K562 (cell line): Measurements from ENCODE around the gene KLK15. TPM values are rescaled to one million over a fixed set of nuclear protein-coding genes. Genes with fewer than 3 reads are reported as not detected.

Source experiments
- ARID1B ChIP-seq: fragments of 450-650 bp; IDR thresholded peaks from 2 replicates; pipeline ENCODE4 v1.6.1; 2016; ENCODE audit warnings: antibody characterized with exemption, mild to moderate bottlenecking, inconsistent platforms
- CREBBP ChIP-seq: IDR thresholded peaks from one replicate; pipeline ENCODE4 v1.6.1; 2012; ENCODE audit warnings: low read depth, mild to moderate bottlenecking, control low read depth, inconsistent platforms, low read length
- CTCF ChIP-seq, 3 experiments: IDR thresholded peaks in 2 of 3; conservative IDR thresholded peaks in 1 of 3; 2 replicates each; pipeline ENCODE4 v1.5.1; 2011 to 2012; ENCODE audit warnings: low read length in 3 of 3, mild to moderate bottlenecking in 3 of 3, control low read depth in 2 of 3, improper control_type of control experiment in 1 of 3, inconsistent platforms in 1 of 3, low read depth in 1 of 3, mixed read lengths in 1 of 3, moderate library complexity in 1 of 3; ENCODE audit not compliant: insufficient read depth in 2 of 3
- DIDO1 ChIP-seq: fragments of 450-650 bp; IDR thresholded peaks from 2 replicates; pipeline ENCODE4 v1.6.1; 2016; ENCODE audit warnings: low read depth, missing biosample characterization, missing genetic modification characterization
- FIP1L1 ChIP-seq: fragments of 200-400 bp; formaldehyde crosslinking; IDR thresholded peaks from 2 replicates; pipeline ENCODE4 v1.6.1; 2018; ENCODE audit warnings: mild to moderate bottlenecking, low read depth, low read length; ENCODE audit not compliant: poor library complexity, severe bottlenecking
- FOSL1 ChIP-seq: fragments of 200-800 bp; sonication (Bioruptor generic); conservative IDR thresholded peaks from 2 replicates; pipeline ENCODE4 v1.6.1; 2016; ENCODE audit warnings: missing genetic modification characterization, missing compliant biosample characterization
- MAZ ChIP-seq, 2 experiments: fragments of 450-650 bp in 1 of 2; sonication (generic) in 1 of 2; formaldehyde crosslinking; IDR thresholded peaks in 1 of 2; conservative IDR thresholded peaks in 1 of 2; 2 replicates each; pipeline versions ENCODE4 v1.4.0 to v1.5.0; 2020; ENCODE audit warnings: mild to moderate bottlenecking in 1 of 2, missing genetic modification reagents in 1 of 2
- PHF20 ChIP-seq: fragments of 450-650 bp; IDR thresholded peaks from 2 replicates; pipeline ENCODE4 v1.6.1; 2018; ENCODE audit not compliant: partially characterized antibody
- SAFB ChIP-seq: fragments of 200-400 bp; formaldehyde crosslinking; IDR thresholded peaks from 2 replicates; pipeline ENCODE4 v1.6.1; 2017; ENCODE audit warnings: low read depth, low read length, borderline replicate concordance
- SIN3B ChIP-seq: fragments of 450-650 bp; IDR thresholded peaks from 2 replicates; pipeline ENCODE4 v1.6.1; 2017; ENCODE audit warnings: low read depth, mild to moderate bottlenecking, moderate library complexity
- WHSC1 ChIP-seq: IDR thresholded peaks from one replicate; pipeline ENCODE4 v1.6.1; 2012; ENCODE audit warnings: low read length, control low read depth, inconsistent platforms
- ZBTB17 ChIP-seq: fragments of 450-650 bp; formaldehyde crosslinking; IDR thresholded peaks from 2 replicates; pipeline ENCODE4 v1.4.0; 2020; ENCODE audit warnings: mild to moderate bottlenecking
- ZFP1 ChIP-seq: fragments of 450-650 bp; formaldehyde crosslinking; IDR thresholded peaks from 2 replicates; pipeline ENCODE4 v1.4.0; 2020; ENCODE audit warnings: mild to moderate bottlenecking, mixed read lengths
- ZNF134 ChIP-seq: fragments of 250-450 bp; sonication (Bioruptor Pico); conservative IDR thresholded peaks from 2 replicates; pipeline ENCODE4 v1.4.0; 2020
- polyA plus RNA-seq, 8 experiments: library from polyadenylated mRNA; depleted of rRNA in 4 of 8; stranded (reverse) in 5 of 8; unstranded in 3 of 8; fragments of >200 nt; fragmentation: Nextera tagmentation in 2 of 8; fragmentation: Illumina TruSeq in 1 of 8; extraction: Ambion mirVana in 2 of 8; extraction: Trizol in 1 of 8; gene quantifications; 2 replicates each; pipeline versions ENCODE4 v1.2.1 to v1.2.3, GENCODE V29; 2011 to 2014; ENCODE audit warnings: inconsistent platforms in 1 of 8, missing spikeins in 1 of 8
- total RNA-seq, 7 experiments: library from RNA; depleted of rRNA in 6 of 7; stranded (reverse); fragments of >200 nt in 6 of 7; fragmentation: Illumina TruSeq in 2 of 7; extraction: Trizol in 2 of 7; gene quantifications; 2 replicates each; pipeline versions ENCODE4 v1.2.1 to v1.2.3, GENCODE V29; 2011 to 2021; ENCODE audit warnings: low replicate concordance in 1 of 7
- TF ChIP-seq, protein P1 (sequence below), 2 experiments: fragments of 250-450 bp in 1 of 2; fragments of 450-650 bp in 1 of 2; sonication (Bioruptor Pico) in 1 of 2; IDR thresholded peaks; 2 replicates each; pipeline versions ENCODE4 v1.6.1 to v1.8.0; 2016 to 2021; ENCODE audit warnings: mild to moderate bottlenecking in 2 of 2, moderate library complexity in 2 of 2, missing compliant biosample characterization in 1 of 2, missing genetic modification characterization in 1 of 2
- TF ChIP-seq, protein P2 (sequence below): sonication (generic); formaldehyde crosslinking; IDR thresholded peaks from 2 replicates; pipeline ENCODE4 v1.9.0; 2022; ENCODE audit warnings: mild to moderate bottlenecking, missing genetic modification reagents
- TF ChIP-seq, protein P3 (sequence below): fragments of 250-450 bp; sonication (Bioruptor Pico); IDR thresholded peaks from 2 replicates; pipeline ENCODE4 v1.6.1; 2021; ENCODE audit warnings: mild to moderate bottlenecking

KLK15 gene
- total and polyA plus RNA-seq, 9 of the 15 experiments (the other 6 are each of a cell fraction or from before 2014, with no cell fraction given) = not detected

DNA sequence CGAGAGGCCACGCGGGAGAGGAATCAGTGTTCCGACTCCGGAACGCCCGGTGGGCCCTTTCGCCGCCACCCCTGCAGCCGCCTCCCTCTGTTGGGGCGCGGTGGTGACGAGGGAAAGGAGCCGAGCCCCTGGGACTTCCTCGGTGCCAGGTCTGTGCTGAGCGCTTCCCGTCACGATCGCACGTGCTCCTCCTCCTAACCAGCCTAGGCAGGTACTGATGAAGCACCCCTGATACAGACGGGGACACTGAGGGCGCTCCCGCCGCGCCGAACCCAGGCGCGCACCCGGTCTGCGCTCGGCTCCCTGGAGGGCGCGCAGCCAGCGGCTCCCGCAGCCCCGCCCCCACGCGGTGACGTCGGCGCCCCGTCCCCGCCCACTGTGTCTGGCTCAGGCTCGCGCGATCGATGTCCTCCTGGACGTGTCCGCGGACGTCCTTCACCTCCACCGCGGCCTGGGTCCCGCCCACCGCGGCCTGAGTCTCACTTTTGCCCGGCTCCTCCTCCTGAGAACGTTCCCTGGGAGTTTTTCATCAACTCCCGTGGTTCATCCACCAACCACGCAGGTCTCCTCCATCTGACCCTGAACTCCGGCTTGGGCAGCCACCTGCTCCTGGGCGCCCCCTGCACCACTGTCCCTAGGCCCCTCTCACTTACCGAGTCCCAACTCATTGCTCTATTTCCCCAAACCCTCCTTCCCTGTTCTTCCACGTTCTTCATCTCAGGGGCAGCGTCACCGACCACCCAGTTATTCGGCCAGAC is 2.6 kb upstream of the KLK15 start (continued):
- TF ChIP-seq, protein P1, sequence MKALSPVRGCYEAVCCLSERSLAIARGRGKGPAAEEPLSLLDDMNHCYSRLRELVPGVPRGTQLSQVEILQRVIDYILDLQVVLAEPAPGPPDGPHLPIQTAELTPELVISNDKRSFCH (CRISPR knock-in tag; IDR thresholded peaks at IDR 0.05) = no peak
- TF ChIP-seq, protein P1 (tag; IDR thresholded peaks at IDR 0.05) = peak; percentile 50; the same call in 1 of the 2 replicates
- TF ChIP-seq MAZ (CRISPR knock-in tag; conservative IDR thresholded peaks at IDR 0.05 in 1 of 2, IDR thresholded peaks at IDR 0.05 in 1 of 2) = peak; percentile 52 to 81
- TF ChIP-seq SAFB = no peak
- TF ChIP-seq DIDO1 (tag) = no peak
- TF ChIP-seq CTCF (IDR thresholded peaks at IDR 0.05 in 2 of 3, conservative IDR thresholded peaks at IDR 0.05 in 1 of 3; ENCODE audit: insufficient read depth in 2 of 3, low read depth in 1 of 3, low read length in 3 of 3) = 0 out of 6 replicates have a peak, but pooled peaks of 1 of the 3 experiments have one; percentile 2
- TF ChIP-seq PHF20 = peak; percentile 40
- no peak for TF ChIP-seq CREBBP
- no peak for TF ChIP-seq WHSC1
- TF ChIP-seq, protein P2, sequence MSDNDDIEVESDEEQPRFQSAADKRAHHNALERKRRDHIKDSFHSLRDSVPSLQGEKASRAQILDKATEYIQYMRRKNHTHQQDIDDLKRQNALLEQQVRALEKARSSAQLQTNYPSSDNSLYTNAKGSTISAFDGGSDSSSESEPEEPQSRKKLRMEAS = peak; percentile 83
- TF ChIP-seq ZNF134 (CRISPR knock-in tag) = no peak
- TF ChIP-seq ARID1B = no peak
- TF ChIP-seq, protein P3, sequence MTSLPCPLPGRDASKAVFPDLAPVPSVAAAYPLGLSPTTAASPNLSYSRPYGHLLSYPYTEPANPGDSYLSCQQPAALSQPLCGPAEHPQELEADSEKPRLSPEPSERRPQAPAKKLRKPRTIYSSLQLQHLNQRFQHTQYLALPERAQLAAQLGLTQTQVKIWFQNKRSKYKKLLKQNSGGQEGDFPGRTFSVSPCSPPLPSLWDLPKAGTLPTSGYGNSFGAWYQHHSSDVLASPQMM (CRISPR knock-in tag) = no peak
- TF ChIP-seq SIN3B = no peak
- TF ChIP-seq ZBTB17 (CRISPR knock-in tag) = peak; percentile 79; the same call in 1 of the 2 replicates
- TF ChIP-seq FOSL1 (tag) = no peak
- no peak for TF ChIP-seq FIP1L1
- TF ChIP-seq ZFP1 = no peak
